DND-41 (cell line): Measurements from ENCODE around the gene RYR2.

ENCODE experiments used
- EZH2 ChIP-seq: IDR thresholded peaks from 3 replicates; pipeline ENCODE4 v1.6.1; 2012; ENCODE audit warnings: borderline replicate concordance, low read depth, mild to moderate bottlenecking, moderate library complexity, low read length, inconsistent platforms; ENCODE audit not compliant: severe bottlenecking
- TF ChIP-seq, protein P1 (sequence below): IDR thresholded peaks from 2 replicates; pipeline ENCODE4 v1.5.1; 2012; ENCODE audit warnings: borderline replicate concordance, low read length, moderate library complexity, mild to moderate bottlenecking; ENCODE audit not compliant: poor library complexity, severe bottlenecking; ENCODE audit errors: extremely low read depth

DNA sequence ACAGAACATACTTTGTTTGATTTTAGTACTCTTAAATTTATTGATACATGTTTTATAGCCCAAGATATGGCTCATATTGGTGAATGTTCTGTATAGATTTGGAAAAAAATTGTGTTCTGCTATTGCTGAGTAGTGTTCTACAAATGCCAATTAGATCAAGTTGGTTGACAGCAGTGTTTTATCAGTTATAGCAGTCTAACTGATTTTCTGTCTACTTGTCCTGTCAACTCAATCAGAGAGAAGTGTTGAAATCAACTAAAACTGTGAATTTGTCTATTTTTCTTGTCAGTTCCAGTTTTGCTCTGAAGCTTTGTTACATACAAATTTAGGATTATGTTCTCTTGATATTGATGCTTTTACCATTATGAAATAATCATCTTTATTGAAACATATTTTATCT lies 23.1 kb upstream of the RYR2 start:
- no peak for TF ChIP-seq EZH2
- TF ChIP-seq, protein P1, sequence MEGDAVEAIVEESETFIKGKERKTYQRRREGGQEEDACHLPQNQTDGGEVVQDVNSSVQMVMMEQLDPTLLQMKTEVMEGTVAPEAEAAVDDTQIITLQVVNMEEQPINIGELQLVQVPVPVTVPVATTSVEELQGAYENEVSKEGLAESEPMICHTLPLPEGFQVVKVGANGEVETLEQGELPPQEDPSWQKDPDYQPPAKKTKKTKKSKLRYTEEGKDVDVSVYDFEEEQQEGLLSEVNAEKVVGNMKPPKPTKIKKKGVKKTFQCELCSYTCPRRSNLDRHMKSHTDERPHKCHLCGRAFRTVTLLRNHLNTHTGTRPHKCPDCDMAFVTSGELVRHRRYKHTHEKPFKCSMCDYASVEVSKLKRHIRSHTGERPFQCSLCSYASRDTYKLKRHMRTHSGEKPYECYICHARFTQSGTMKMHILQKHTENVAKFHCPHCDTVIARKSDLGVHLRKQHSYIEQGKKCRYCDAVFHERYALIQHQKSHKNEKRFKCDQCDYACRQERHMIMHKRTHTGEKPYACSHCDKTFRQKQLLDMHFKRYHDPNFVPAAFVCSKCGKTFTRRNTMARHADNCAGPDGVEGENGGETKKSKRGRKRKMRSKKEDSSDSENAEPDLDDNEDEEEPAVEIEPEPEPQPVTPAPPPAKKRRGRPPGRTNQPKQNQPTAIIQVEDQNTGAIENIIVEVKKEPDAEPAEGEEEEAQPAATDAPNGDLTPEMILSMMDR = no peak
